Ishikawa (cell line): ENCODE results near the gene C19orf53.

ENCODE experiments used
- EGR1 ChIP-seq: IDR thresholded peaks from 2 replicates; pipeline ENCODE4 v1.6.1; 2012
- EP300 ChIP-seq: IDR thresholded peaks from 2 replicates; pipeline ENCODE4 v1.6.1; 2012; ENCODE audit warnings: borderline replicate concordance
- MAX ChIP-seq: IDR thresholded peaks from 2 replicates; pipeline ENCODE4 v1.6.1; 2012
- NFIC ChIP-seq: IDR thresholded peaks from 2 replicates; pipeline ENCODE4 v1.6.1; 2012
- REST ChIP-seq: IDR thresholded peaks from 2 replicates; pipeline ENCODE4 v1.6.1; 2012; ENCODE audit warnings: low read depth, mild to moderate bottlenecking
- TAF1 ChIP-seq: IDR thresholded peaks from 2 replicates; pipeline ENCODE4 v1.6.1; 2012; ENCODE audit warnings: low read depth, mild to moderate bottlenecking
- TCF12 ChIP-seq: IDR thresholded peaks from 2 replicates; pipeline ENCODE4 v1.6.1; 2012; ENCODE audit warnings: low read depth
- YY1 ChIP-seq: IDR thresholded peaks from 2 replicates; pipeline ENCODE4 v1.6.1; 2012; ENCODE audit warnings: low read depth
- ZBTB7A ChIP-seq: IDR thresholded peaks from 2 replicates; pipeline ENCODE4 v1.6.1; 2012; ENCODE audit warnings: low read depth

GRCh38 chr19:13808856-13809255 is 34.6 kb downstream of the C19orf53 start:
- no peak for TF ChIP-seq TAF1
- TF ChIP-seq YY1: no peak
- no peak for TF ChIP-seq REST
- no peak for TF ChIP-seq TCF12
- no peak for TF ChIP-seq ZBTB7A
- no peak for TF ChIP-seq EP300
- no peak for TF ChIP-seq EGR1
- TF ChIP-seq MAX: no peak
- TF ChIP-seq NFIC: no peak
